K562 (cell line): ENCODE results near the gene TSEN54. TPM values are rescaled to one million over a fixed set of nuclear protein-coding genes. Genes with fewer than 3 reads are reported as not detected.

ENCODE experiments used
- ATAC-seq: fragments of 200-7000 bp; cut with Tn5 transposase; 3 replicates; pipeline ENCODE4 v1.9.1; 2020; ENCODE audit warnings: moderate library complexity
- BruUV-seq: library from RNA; stranded (reverse); fragments of 400-500 nt; replicated peaks from 2 replicates; lab custom pipeline; 2021; lab: Mats Ljungman, UMichigan
- CTCF ChIA-PET: fragments of 300-600 bp; formaldehyde crosslinking; extraction: SDS; loops from one replicate; lab custom pipeline; 2021; ENCODE audit warnings: low intra/inter-chr PET ratio; lab: Yijun Ruan, JAX
- POLR2A ChIA-PET: fragments of 300-600, 350-650 bp; sonication (Branson Sonifier 250); formaldehyde crosslinking; extraction: SDS; loops from one replicate; lab custom pipeline; 2021; ENCODE audit warnings: antibody characterized with exemption, inconsistent platforms; lab: Yijun Ruan, JAX
- DNase-seq, 4 experiments: peaks; one replicate each; pipeline versions ENCODE4 v3.0.0 to v3.0.0-alpha.2; 2011 to 2018; ENCODE audit warnings: low spot score in 3 of 4, mixed read lengths in 3 of 4; ENCODE audit errors: extremely low read depth in 1 of 4
- FAIRE-seq: peaks from 2 replicates; lab custom pipeline; 2011; peaks lifted over from hg19 to GRCh38; lab: Jason Lieb, UNC
- H2AFZ ChIP-seq: 2 replicates; pipeline ENCODE4 v1.6.0; 2011; ENCODE audit warnings: low read depth, low read length, control low read depth, inconsistent platforms
- H3K27ac ChIP-seq: fragments of 200-600 bp; 3 replicates; pipeline ENCODE4 v1.8.0; 2011; ENCODE audit warnings: low read depth, mild to moderate bottlenecking, control low read depth, inconsistent platforms, low read length, moderate library complexity, mixed read lengths; ENCODE audit errors: extremely low read depth
- H3K27me3 ChIP-seq, 2 experiments: fragments of 300-600 bp in 1 of 2; 2 replicates in 1 of 2; 3 replicates in 1 of 2; pipeline versions ENCODE4 v1.6.0 to v1.8.0; 2011; ENCODE audit warnings: inconsistent platforms in 2 of 2, low read length in 2 of 2, mild to moderate bottlenecking in 1 of 2, mixed read lengths in 1 of 2, moderate library complexity in 1 of 2; ENCODE audit not compliant: control insufficient read depth in 2 of 2, insufficient read depth in 2 of 2
- H3K36me3 ChIP-seq: fragments of 300-600 bp; 3 replicates; pipeline ENCODE4 v1.8.0; 2011; ENCODE audit warnings: mild to moderate bottlenecking, low read length, inconsistent platforms; ENCODE audit not compliant: control insufficient read depth, insufficient read depth
- H3K4me1 ChIP-seq, 2 experiments: fragments of 200-600 bp in 1 of 2; replicated peaks in 1 of 2; 2 replicates in 1 of 2; 3 replicates in 1 of 2; pipeline versions ENCODE4 v1.5.1 to v1.8.0; 2011; ENCODE audit warnings: inconsistent platforms in 2 of 2, low read length in 2 of 2, mild to moderate bottlenecking in 1 of 2, mixed read lengths in 1 of 2, moderate library complexity in 1 of 2; ENCODE audit not compliant: control insufficient read depth in 2 of 2, insufficient read depth in 2 of 2
- H3K4me2 ChIP-seq: 2 replicates; pipeline ENCODE4 v1.6.1; 2011; ENCODE audit warnings: low read length, control low read depth, inconsistent platforms, mixed read lengths; ENCODE audit not compliant: insufficient read depth
- H3K4me3 ChIP-seq: fragments of 200-600 bp; sonication (generic), shearing (Covaris generic); 2 replicates; pipeline ENCODE4 v1.5.1; 2016; ENCODE audit warnings: control low read depth, inconsistent platforms
- H3K79me2 ChIP-seq: fragments of 200-600 bp; 3 replicates; pipeline ENCODE4 v1.8.0; 2011; ENCODE audit warnings: low read length, inconsistent platforms; ENCODE audit not compliant: control insufficient read depth, insufficient read depth
- H3K9ac ChIP-seq, 2 experiments: 2 replicates each; pipeline versions ENCODE4 v1.6.0 to v1.6.1; 2011; ENCODE audit warnings: low read depth in 2 of 2, low read length in 2 of 2, control low read depth in 1 of 2, inconsistent platforms in 1 of 2, mild to moderate bottlenecking in 1 of 2, mixed read lengths in 1 of 2; ENCODE audit not compliant: insufficient read depth in 1 of 2
- H3K9me1 ChIP-seq: one replicate; pipeline ENCODE4 v1.6.0; 2011; ENCODE audit warnings: inconsistent platforms, mild to moderate bottlenecking, low read length, moderate library complexity; ENCODE audit not compliant: control insufficient read depth, insufficient read depth
- H3K9me3 ChIP-seq: replicated peaks from 2 replicates; pipeline ENCODE4 v1.5.1; 2011; ENCODE audit warnings: low read depth, low read length, inconsistent platforms; ENCODE audit not compliant: control insufficient read depth, insufficient read depth
- H4K20me1 ChIP-seq: replicated peaks from 2 replicates; pipeline ENCODE4 v1.6.1; 2011; ENCODE audit warnings: low read length, inconsistent platforms, mixed read lengths; ENCODE audit not compliant: control insufficient read depth, insufficient read depth
- ARNT ChIP-seq, 2 experiments: fragments of 450-650 bp; IDR thresholded peaks; 2 replicates each; pipeline ENCODE4 v1.6.1; 2016; ENCODE audit warnings: mild to moderate bottlenecking in 1 of 2
- BCL6 ChIP-seq: fragments of 250-450 bp; sonication (Bioruptor Pico); IDR thresholded peaks from 2 replicates; pipeline ENCODE4 v1.4.0; 2020
- DNMT1 ChIP-seq: fragments of 450-650 bp; IDR thresholded peaks from 2 replicates; pipeline ENCODE4 v1.6.1; 2016; ENCODE audit warnings: antibody characterized with exemption, mild to moderate bottlenecking
- GTF2A2 ChIP-seq: IDR thresholded peaks from 2 replicates; pipeline ENCODE4 v1.6.1; 2016; ENCODE audit warnings: mild to moderate bottlenecking, missing genetic modification characterization, missing compliant biosample characterization
- KLF10 ChIP-seq: fragments of 250-450 bp; sonication (Bioruptor Pico); IDR thresholded peaks from 2 replicates; pipeline ENCODE4 v1.6.1; 2021; ENCODE audit warnings: matching md5 sums
- NFIX ChIP-seq: fragments of 250-450 bp; sonication (Bioruptor Pico); IDR thresholded peaks from 2 replicates; pipeline ENCODE4 v1.4.0; 2020; ENCODE audit warnings: low read depth, mild to moderate bottlenecking, moderate library complexity
- RBFOX2 ChIP-seq: fragments of 200-400 bp; formaldehyde crosslinking; IDR thresholded peaks from 2 replicates; pipeline ENCODE4 v1.6.1; 2017; ENCODE audit warnings: low read depth, mild to moderate bottlenecking, low read length, moderate library complexity
- ZKSCAN8 ChIP-seq: fragments of 200-800 bp; sonication (Bioruptor generic); IDR thresholded peaks from 2 replicates; pipeline ENCODE4 v1.6.1; 2016; ENCODE audit warnings: missing genetic modification characterization, missing compliant biosample characterization
- ZNF699 ChIP-seq: fragments of 250-450 bp; sonication (Bioruptor Pico); IDR thresholded peaks from 2 replicates; pipeline ENCODE4 v1.8.0; 2021; ENCODE audit warnings: mild to moderate bottlenecking, moderate library complexity; ENCODE audit not compliant: insufficient replicate concordance
- ZNF76 ChIP-seq: fragments of 250-450 bp; sonication (Bioruptor Pico); IDR thresholded peaks from 2 replicates; pipeline ENCODE4 v1.4.0; 2020; ENCODE audit warnings: mild to moderate bottlenecking, moderate library complexity, borderline replicate concordance
- WGBS: fragments of 100-300 bp; shearing (Covaris generic); methylation state at CpG from one replicate; pipeline ENCODE4 v1.1.6; 2016; ENCODE audit warnings: low coverage, mixed read lengths; ENCODE audit not compliant: insufficient coverage; ENCODE audit errors: missing lambda C conversion rate; 5-methylcytosine and 5-hydroxymethylcytosine counted together
- in situ Hi-C: fragments of 300-500 bp; cut with MboI; formaldehyde crosslinking; loops from 4 replicates; pipeline ENCODE4 v1.15.0; 2018; ENCODE audit warnings: inconsistent platforms, mixed read lengths
- intact Hi-C: fragments of 100-400 bp; cut with micrococcal nuclease; formaldehyde crosslinking; loops from 2 replicates; pipeline ENCODE4 v1.14.2; 2022
- polyA plus RNA-seq, 8 experiments: library from polyadenylated mRNA; depleted of rRNA in 4 of 8; stranded (reverse) in 5 of 8; unstranded in 3 of 8; fragments of >200 nt; fragmentation: Nextera tagmentation in 2 of 8; fragmentation: Illumina TruSeq in 1 of 8; extraction: Ambion mirVana in 2 of 8; extraction: Trizol in 1 of 8; gene quantifications; 2 replicates each; pipeline versions ENCODE4 v1.2.1 to v1.2.3, GENCODE V29; 2011 to 2014; ENCODE audit warnings: inconsistent platforms in 1 of 8, missing spikeins in 1 of 8
- total RNA-seq, 7 experiments: library from RNA; depleted of rRNA in 6 of 7; stranded (reverse); fragments of >200 nt in 6 of 7; fragmentation: Illumina TruSeq in 2 of 7; extraction: Trizol in 2 of 7; gene quantifications; 2 replicates each; pipeline versions ENCODE4 v1.2.1 to v1.2.3, GENCODE V29; 2011 to 2021; ENCODE audit warnings: low replicate concordance in 1 of 7
- TF ChIP-seq, protein P1 (sequence below): fragments of 150-350 bp; IDR thresholded peaks from 2 replicates; pipeline ENCODE4 v1.6.1; 2014; ENCODE audit warnings: low read depth, mild to moderate bottlenecking, low read length, borderline replicate concordance
- TF ChIP-seq, protein P2 (sequence below): fragments of 250-450 bp; sonication (Bioruptor Pico); IDR thresholded peaks from 2 replicates; pipeline ENCODE4 v1.5.0; 2020; ENCODE audit warnings: mild to moderate bottlenecking, borderline replicate concordance
- TF ChIP-seq, protein P3 (sequence below): sonication (generic); formaldehyde crosslinking; IDR thresholded peaks from 2 replicates; pipeline ENCODE4 v1.8.1; 2023; ENCODE audit warnings: missing genetic modification reagents, mild to moderate bottlenecking, borderline replicate concordance

The TSEN54 gene
- total and polyA plus RNA-seq, 9 of the 15 experiments (the other 6 are each of a cell fraction or from before 2014, with no cell fraction given): 5.9 to 64.3 (median 48.9) TPM

DNA sequence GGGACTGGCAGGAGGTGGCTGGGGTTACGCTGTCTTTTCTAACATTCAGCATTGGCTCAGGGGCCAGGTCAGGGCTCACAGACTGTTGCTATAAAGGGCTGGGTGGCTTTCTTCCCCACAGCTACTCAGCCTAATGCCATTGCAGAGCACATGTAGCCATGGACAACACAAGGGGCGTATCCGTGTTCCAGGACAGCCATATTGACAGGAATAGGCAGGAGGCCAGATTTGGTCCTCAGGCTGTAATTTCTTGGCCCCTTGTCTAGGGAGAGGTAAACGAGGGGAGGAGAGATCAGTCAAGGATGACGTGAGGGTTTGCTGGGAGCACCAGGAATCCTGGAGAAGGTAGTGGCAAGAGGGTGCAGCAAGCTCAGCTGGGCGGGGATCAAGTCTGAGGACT is 50.1 kb downstream of the TSEN54 start:
- no peak for FAIRE-seq
- H4K20me1 ChIP-seq: no peaks in the 10 kb centered on the region
- H3K27ac ChIP-seq: no peak overlapping the region
- intact Hi-C loops: no loop called here
- no peak for DNase-seq
- CTCF ChIA-PET: no interaction called here
- POLR2A ChIA-PET: interaction anchor here (0.5 kb wide), 1 partner anchor 101 kb away, joined by 3 read pairs; the partner anchor contains the start of genes RECQL5 and SAP30BP
- H3K9ac ChIP-seq: no peak overlapping the region
- H3K36me3 ChIP-seq: peaks cover 13% of the 10 kb centered on the region; the same call in 1 of the 3 replicates
- ATAC-seq: no peak
- in situ Hi-C loops: no loop called here
- no peak overlapping the region for H2AFZ ChIP-seq
- H3K9me1 ChIP-seq: no peaks in the 10 kb centered on the region
- WGBS: 55% methylated on average over 6 of the region's 6 CpGs
- no peak overlapping the region for H3K4me3 ChIP-seq
- H3K79me2 ChIP-seq: no peaks in the 10 kb centered on the region
- no TSS peak for BruUV-seq
- H3K4me2 ChIP-seq: no peak overlapping the region
- no peaks in the 10 kb centered on the region for H3K9me3 ChIP-seq
- peaks cover 9 to 29% of the 10 kb centered on the region in 2 experiments; a peak in 4 of 5 replicates for H3K4me1 ChIP-seq
- H3K27me3 ChIP-seq: no peaks in the 10 kb centered on the region
- TF ChIP-seq RBFOX2: no peak
- no peak for TF ChIP-seq ZKSCAN8 (CRISPR knock-in tag)
- no peak for TF ChIP-seq ZNF76 (CRISPR knock-in tag)
- no peak for TF ChIP-seq NFIX (CRISPR knock-in tag)
- TF ChIP-seq, protein P1, sequence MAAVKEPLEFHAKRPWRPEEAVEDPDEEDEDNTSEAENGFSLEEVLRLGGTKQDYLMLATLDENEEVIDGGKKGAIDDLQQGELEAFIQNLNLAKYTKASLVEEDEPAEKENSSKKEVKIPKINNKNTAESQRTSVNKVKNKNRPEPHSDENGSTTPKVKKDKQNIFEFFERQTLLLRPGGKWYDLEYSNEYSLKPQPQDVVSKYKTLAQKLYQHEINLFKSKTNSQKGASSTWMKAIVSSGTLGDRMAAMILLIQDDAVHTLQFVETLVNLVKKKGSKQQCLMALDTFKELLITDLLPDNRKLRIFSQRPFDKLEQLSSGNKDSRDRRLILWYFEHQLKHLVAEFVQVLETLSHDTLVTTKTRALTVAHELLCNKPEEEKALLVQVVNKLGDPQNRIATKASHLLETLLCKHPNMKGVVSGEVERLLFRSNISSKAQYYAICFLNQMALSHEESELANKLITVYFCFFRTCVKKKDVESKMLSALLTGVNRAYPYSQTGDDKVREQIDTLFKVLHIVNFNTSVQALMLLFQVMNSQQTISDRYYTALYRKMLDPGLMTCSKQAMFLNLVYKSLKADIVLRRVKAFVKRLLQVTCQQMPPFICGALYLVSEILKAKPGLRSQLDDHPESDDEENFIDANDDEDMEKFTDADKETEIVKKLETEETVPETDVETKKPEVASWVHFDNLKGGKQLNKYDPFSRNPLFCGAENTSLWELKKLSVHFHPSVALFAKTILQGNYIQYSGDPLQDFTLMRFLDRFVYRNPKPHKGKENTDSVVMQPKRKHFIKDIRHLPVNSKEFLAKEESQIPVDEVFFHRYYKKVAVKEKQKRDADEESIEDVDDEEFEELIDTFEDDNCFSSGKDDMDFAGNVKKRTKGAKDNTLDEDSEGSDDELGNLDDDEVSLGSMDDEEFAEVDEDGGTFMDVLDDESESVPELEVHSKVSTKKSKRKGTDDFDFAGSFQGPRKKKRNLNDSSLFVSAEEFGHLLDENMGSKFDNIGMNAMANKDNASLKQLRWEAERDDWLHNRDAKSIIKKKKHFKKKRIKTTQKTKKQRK: no peak
- no peak for TF ChIP-seq ZNF699 (CRISPR knock-in tag)
- no peak for TF ChIP-seq GTF2A2
- TF ChIP-seq ARNT (IDR thresholded peaks at IDR 0.05): no peak
- TF ChIP-seq, protein P2, sequence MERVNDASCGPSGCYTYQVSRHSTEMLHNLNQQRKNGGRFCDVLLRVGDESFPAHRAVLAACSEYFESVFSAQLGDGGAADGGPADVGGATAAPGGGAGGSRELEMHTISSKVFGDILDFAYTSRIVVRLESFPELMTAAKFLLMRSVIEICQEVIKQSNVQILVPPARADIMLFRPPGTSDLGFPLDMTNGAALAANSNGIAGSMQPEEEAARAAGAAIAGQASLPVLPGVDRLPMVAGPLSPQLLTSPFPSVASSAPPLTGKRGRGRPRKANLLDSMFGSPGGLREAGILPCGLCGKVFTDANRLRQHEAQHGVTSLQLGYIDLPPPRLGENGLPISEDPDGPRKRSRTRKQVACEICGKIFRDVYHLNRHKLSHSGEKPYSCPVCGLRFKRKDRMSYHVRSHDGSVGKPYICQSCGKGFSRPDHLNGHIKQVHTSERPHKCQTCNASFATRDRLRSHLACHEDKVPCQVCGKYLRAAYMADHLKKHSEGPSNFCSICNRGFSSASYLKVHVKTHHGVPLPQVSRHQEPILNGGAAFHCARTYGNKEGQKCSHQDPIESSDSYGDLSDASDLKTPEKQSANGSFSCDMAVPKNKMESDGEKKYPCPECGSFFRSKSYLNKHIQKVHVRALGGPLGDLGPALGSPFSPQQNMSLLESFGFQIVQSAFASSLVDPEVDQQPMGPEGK (CRISPR knock-in tag): no peak
- no peak for TF ChIP-seq KLF10 (CRISPR knock-in tag)
- no peak for TF ChIP-seq DNMT1
- TF ChIP-seq BCL6 (CRISPR knock-in tag): no peak
- TF ChIP-seq, protein P3, sequence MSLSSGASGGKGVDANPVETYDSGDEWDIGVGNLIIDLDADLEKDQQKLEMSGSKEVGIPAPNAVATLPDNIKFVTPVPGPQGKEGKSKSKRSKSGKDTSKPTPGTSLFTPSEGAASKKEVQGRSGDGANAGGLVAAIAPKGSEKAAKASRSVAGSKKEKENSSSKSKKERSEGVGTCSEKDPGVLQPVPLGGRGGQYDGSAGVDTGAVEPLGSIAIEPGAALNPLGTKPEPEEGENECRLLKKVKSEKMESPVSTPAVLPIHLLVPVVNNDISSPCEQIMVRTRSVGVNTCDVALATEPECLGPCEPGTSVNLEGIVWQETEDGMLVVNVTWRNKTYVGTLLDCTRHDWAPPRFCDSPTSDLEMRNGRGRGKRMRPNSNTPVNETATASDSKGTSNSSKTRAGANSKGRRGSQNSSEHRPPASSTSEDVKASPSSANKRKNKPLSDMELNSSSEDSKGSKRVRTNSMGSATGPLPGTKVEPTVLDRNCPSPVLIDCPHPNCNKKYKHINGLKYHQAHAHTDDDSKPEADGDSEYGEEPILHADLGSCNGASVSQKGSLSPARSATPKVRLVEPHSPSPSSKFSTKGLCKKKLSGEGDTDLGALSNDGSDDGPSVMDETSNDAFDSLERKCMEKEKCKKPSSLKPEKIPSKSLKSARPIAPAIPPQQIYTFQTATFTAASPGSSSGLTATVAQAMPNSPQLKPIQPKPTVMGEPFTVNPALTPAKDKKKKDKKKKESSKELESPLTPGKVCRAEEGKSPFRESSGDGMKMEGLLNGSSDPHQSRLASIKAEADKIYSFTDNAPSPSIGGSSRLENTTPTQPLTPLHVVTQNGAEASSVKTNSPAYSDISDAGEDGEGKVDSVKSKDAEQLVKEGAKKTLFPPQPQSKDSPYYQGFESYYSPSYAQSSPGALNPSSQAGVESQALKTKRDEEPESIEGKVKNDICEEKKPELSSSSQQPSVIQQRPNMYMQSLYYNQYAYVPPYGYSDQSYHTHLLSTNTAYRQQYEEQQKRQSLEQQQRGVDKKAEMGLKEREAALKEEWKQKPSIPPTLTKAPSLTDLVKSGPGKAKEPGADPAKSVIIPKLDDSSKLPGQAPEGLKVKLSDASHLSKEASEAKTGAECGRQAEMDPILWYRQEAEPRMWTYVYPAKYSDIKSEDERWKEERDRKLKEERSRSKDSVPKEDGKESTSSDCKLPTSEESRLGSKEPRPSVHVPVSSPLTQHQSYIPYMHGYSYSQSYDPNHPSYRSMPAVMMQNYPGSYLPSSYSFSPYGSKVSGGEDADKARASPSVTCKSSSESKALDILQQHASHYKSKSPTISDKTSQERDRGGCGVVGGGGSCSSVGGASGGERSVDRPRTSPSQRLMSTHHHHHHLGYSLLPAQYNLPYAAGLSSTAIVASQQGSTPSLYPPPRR (CRISPR knock-in tag): no peak
